GM21515 (cell line): ENCODE data around the gene DUSP2.

Experiments
- ATAC-seq: cut with Tn5 transposase; IDR thresholded peaks from one replicate; pipeline ENCODE4 v1.9.1; 2021; ENCODE audit not compliant: unreplicated experiment

Gene DUSP2

GRCh38 chr2:96145036-96145847 is at the start of gene DUSP2:
Gene DUSP2, minus strand, starts transcription at chr2:96145440. Its CDS starts 86 bp downstream, at chr2:96145354.
- peak; percentile 53 for ATAC-seq

DNA sequence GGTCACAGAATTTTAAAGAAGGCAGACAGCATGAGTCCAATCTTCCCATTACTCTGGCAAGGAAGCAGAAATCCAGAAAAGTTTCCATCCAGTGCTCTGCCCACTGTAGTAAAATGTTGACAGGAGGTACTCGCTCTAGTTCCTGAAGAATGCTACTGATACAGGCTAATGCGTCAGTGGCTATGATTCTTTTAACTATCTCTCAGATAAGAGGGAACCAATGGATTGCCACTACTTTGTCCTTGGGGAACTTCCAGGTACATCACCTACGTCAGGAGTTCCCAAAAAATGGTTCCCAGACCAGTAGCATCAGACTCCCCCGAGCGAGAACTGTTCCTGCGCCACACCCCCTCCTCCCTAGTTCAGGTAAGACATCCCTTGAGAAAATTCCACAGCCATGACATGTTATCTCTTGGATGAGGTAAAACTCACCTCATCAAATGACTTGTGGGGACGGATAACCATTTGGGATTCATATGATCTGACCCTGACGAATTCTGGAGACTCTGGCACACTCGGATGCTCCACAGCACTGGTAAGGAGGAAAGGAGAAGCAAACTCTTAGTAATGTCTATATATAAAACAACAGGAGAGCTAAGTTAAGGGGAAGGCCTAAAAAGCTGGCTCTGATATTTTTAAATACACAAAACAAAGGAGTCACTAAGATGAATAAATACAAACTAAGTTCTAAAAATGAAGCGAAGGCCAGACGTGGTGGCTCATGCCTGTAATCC is 46.9 kb upstream of the DUSP2 start:
- ATAC-seq, result no peak

- no peak for ATAC-seq
These were observed 43.7 kb upstream of the DUSP2 start for GRCh38 chr2:96188821-96189526.

DNA sequence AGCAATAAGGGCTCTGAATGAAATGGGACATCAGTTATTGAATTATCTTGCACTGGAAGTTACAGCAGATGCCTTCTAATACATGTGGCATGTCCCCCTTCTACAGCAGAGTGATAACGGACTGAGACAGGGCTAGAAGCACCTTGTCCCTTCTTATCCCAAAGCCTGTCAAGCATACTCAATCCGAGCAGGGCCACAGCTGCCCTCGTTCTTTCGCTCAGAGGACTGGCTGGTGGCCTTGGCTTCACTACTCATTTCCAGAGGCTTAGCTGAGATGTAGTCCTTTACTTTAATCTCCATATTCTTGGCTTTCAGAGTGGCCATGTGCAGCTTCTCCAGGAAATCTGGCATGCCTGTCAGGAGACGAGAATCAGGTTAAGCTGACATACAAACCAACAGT is 41.3 kb upstream of the DUSP2 start:
- no peak for ATAC-seq

DNA sequence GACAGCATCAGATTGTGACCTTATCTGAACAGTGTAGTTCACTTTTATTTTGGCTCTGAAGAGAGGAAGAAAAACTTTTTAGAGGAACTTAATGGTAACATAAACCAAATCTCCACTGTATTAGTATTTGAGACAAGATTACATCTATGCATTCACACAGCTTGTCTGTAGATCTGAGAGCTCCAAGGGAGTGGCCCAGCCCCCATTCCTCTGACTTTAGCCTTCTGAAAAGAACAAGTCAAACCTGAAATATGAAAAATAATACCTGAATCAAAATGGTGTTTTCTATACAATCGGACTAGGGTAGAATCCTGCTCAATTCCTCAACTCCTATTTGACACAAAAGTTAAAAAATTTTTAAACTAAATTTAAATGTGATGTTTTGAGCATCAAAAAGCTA is 40.3 kb upstream of the DUSP2 start:
- ATAC-seq, result no peak

GRCh38 chr2:96184989-96185388 is 39.7 kb upstream of the DUSP2 start:
- ATAC-seq, result no peak

- no peak for ATAC-seq
These were observed 38.9 kb upstream of the DUSP2 start for GRCh38 chr2:96184188-96184587.

- ATAC-seq, result no peak
These were observed 36.3 kb upstream of the DUSP2 start for GRCh38 chr2:96181529-96181928.

- no peak for ATAC-seq
These were observed 35.3 kb upstream of the DUSP2 start for GRCh38 chr2:96180521-96180920.

- no peak for ATAC-seq
These were observed 34.8 kb upstream of the DUSP2 start for GRCh38 chr2:96180002-96180401.

DNA sequence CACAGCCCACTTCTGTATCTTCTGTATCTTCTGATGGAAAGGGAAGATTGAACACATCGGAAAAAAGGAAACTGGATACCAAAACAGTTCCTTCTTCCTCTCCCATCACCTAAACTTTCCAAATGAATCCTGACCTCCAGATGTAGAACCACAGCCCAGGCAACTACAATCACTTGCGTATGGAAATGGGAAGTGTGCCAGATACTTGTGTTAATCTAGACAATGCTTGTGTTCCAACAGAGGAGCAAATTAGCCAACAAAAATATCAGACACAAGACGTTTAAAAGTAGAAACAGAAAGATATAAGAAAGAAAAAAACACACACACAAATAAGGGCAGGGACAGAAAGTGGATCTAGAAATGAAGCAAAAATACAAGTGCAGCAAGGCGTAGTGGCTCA is 31.4 kb upstream of the DUSP2 start:
- no peak for ATAC-seq

DNA sequence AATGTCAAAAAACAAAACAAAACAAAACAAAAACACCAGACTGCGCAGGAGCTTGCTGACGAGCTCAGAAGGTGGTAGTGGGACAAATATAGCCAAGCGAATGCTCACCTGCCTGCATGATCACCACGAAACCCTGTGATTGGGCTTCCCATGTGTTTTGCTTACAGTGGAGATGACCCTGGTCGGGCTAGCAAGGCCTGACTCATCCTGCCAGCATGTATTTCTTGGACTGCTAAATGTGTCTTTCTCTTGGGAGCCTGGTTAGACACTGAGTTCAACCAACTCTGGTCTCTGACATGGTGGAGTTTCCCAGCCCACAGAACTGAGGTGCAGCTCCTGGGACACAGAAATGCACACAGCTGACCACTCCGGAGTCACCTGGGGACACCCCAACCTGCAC is 30.7 kb upstream of the DUSP2 start:
- ATAC-seq, result no peak

GRCh38 chr2:96174251-96175144 is 29.3 kb upstream of the DUSP2 start:
- peak; percentile 66 for ATAC-seq

GRCh38 chr2:96171831-96172230 is 26.6 kb upstream of the DUSP2 start:
- no peak for ATAC-seq

DNA sequence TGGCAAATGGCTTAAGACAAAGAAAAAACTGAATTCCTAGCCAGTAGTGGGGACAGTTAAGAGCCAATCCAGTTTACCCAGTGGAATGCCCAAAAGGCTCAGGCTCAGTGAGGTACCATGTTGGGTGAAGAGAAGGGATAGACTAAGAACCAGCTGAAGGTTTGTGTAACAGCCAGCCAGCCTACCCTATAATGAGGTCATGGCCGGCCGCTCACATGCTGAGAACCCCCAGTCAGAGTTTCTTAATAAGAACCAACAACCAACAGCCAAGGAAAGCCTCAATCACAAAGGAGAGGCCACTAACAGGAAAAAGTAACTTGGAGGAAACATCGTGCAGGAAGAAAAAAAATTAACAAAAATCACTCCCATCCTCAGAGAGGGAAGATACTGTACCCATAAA is 25.4 kb upstream of the DUSP2 start:
- no peak for ATAC-seq

GRCh38 chr2:96169868-96170507 is 24.7 kb upstream of the DUSP2 start:
- no peak for ATAC-seq

DNA sequence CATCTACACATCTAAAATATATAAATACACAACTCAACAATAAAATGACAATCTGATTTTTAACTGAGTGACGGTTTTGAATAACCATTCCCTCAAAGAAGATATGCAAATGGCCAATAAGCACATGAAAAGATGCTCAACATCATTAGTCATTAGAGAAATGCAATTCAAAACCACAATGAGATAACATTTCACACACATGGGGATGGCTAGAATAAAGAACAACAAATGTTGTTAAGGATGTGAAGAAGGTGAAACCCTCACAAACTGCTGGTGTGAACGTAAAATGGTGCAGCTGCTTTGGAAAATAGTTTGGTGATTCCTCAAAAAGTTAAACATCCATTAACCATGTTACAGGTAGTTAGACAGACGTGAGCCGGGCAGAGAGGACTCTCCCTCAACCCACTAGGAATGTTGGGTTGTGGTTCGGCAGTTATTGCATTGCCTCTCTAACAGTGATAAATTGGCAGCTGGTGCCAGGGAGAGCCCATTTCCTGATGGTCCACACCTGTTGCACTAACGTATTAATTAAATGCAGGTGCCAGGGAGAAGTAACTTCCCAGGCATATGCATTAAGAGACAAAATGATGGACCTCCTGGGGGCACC is 22.3 kb upstream of the DUSP2 start:
- no peak for ATAC-seq

GRCh38 chr2:96164459-96165184 is 19.4 kb upstream of the DUSP2 start:
- ATAC-seq, result peak; percentile 74

GRCh38 chr2:96163768-96164429 is 18.7 kb upstream of the DUSP2 start:
- peak; percentile 49 for ATAC-seq
